Smooth muscle cell (in vitro differentiated cells): ENCODE data around the gene AGK. TPM values are rescaled to one million over a fixed set of nuclear protein-coding genes. Genes with fewer than 3 reads are reported as not detected.

Experiments
- DNase-seq: peaks from one replicate; lab custom pipeline; 2025; ENCODE audit not compliant: unreplicated experiment; lab: John Stamatoyannopoulos, UW
- H2AFZ ChIP-seq: fragments of 200-600 bp; sonication (generic); 2 replicates; pipeline ENCODE4 v1.6.0; 2016; ENCODE audit warnings: antibody characterized with exemption, low read depth, mild to moderate bottlenecking
- H3F3A ChIP-seq: fragments of 200-600 bp; sonication (generic); 2 replicates; pipeline ENCODE4 v1.6.0; 2017; ENCODE audit warnings: antibody characterized with exemption, low read depth
- H3K27ac ChIP-seq: fragments of 200-600 bp; sonication (generic); 2 replicates; pipeline ENCODE4 v1.5.1; 2016; ENCODE audit warnings: low read depth, mild to moderate bottlenecking
- H3K27me3 ChIP-seq: fragments of 200-600 bp; sonication (generic); 2 replicates; pipeline ENCODE4 v1.6.1; 2016; ENCODE audit warnings: low read depth, mild to moderate bottlenecking
- H3K36me3 ChIP-seq: fragments of 200-600 bp; sonication (generic); 2 replicates; pipeline ENCODE4 v1.5.1; 2016; ENCODE audit warnings: low read depth
- H3K4me1 ChIP-seq: fragments of 200-600 bp; sonication (generic); 2 replicates; pipeline ENCODE4 v1.5.1; 2016; ENCODE audit warnings: low read depth
- H3K4me2 ChIP-seq: fragments of 200-600 bp; sonication (generic); 2 replicates; pipeline ENCODE4 v1.6.0; 2016; ENCODE audit warnings: mild to moderate bottlenecking
- H3K4me3 ChIP-seq: fragments of 200-600 bp; sonication (generic); 2 replicates; pipeline ENCODE4 v1.5.1; 2016; ENCODE audit warnings: mild to moderate bottlenecking
- H3K79me2 ChIP-seq: fragments of 200-600 bp; sonication (generic); 2 replicates; pipeline ENCODE4 v1.6.0; 2016; ENCODE audit warnings: low read depth, mild to moderate bottlenecking
- H3K9ac ChIP-seq: fragments of 200-600 bp; sonication (generic); 2 replicates; pipeline ENCODE4 v1.6.0; 2016; ENCODE audit warnings: low read depth
- H3K9me3 ChIP-seq: fragments of 200-600 bp; sonication (generic); replicated peaks from 2 replicates; pipeline ENCODE4 v1.5.1; 2016; ENCODE audit warnings: low read depth
- H4K20me1 ChIP-seq: fragments of 200-600 bp; sonication (generic); 2 replicates; pipeline ENCODE4 v1.6.0; 2016; ENCODE audit warnings: low read depth
- WGBS: methylation state at CpG from one replicate; pipeline ENCODE4 v1.1.7; 2016; ENCODE audit warnings: low lambda C conversion rate; 5-methylcytosine and 5-hydroxymethylcytosine counted together
- polyA plus RNA-seq: library from polyadenylated mRNA; unstranded; fragments of >200 nt; fragmentation: Nextera tagmentation; extraction: Ambion mirVana; gene quantifications from 2 replicates; pipeline ENCODE4 v1.2.1, GENCODE V29; 2016
- total RNA-seq: library from RNA; depleted of rRNA; stranded (reverse); fragments of >200 nt; gene quantifications from 2 replicates; pipeline ENCODE4 v1.2.3, GENCODE V29; 2014
- TF ChIP-seq, protein P1 (sequence below): fragments of 200-600 bp; sonication (generic); IDR thresholded peaks from 2 replicates; pipeline ENCODE4 v1.5.1; 2017; ENCODE audit warnings: borderline replicate concordance, mild to moderate bottlenecking, antibody characterized with exemption; ENCODE audit not compliant: insufficient read depth, poor library complexity, severe bottlenecking

AGK gene
- total and polyA plus RNA-seq, 2 experiments from 2014 or later: 22.3 to 32.4 TPM

DNA sequence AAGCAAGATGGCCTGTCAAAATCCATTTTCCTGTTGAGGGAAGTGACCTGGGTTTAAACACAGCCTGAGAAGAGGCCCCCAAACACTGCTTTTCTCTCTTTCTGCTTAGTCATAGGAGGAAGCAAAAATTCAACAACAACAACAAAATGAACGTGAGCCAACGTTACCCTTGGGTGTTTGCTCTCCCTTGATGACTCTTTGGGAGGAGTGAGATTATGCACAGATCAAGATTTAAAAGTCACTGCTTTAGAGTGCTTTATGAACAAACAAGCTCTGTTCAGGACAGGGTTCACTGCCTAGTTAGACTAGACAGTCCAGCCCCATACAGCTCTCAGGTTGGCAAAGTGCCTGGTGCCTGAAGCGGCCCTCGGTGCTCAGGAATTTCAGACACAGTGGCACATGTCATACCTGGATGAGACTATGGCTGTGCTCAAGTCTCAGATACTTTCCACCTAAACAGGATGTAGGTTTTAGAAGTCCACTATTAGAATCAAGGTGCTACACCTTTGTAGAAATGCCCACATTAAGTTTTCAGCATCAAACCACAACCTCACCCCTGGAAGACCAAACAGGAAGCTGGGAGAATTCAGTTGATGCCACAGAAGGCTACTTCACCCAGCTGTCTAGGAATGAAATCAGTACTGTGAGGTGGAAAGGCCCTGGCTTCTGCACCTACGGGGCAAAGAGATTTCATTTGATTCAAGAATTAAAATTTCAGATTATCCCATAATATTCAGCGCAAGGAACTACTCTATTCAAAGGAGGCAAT is 112.1 kb downstream of the AGK start:
- Histone ChIP-seq H3K4me1 (no peaks in the 10 kb centered on the region), H3F3A (no peaks in the 10 kb centered on the region), H4K20me1 (no peaks in the 10 kb centered on the region), H3K4me2 (no peak overlapping the region), H2AFZ (no peak overlapping the region), H3K4me3 (no peak overlapping the region), H3K27me3 (no peaks in the 10 kb centered on the region), H3K79me2 (no peaks in the 10 kb centered on the region), H3K36me3 (no peaks in the 10 kb centered on the region), H3K9ac (no peak overlapping the region), H3K27ac (no peak overlapping the region), H3K9me3 (no peaks in the 10 kb centered on the region)
- no peak for DNase-seq
- 89% methylated on average over 6 of the region's 6 CpGs for WGBS
- TF ChIP-seq, protein P1, sequence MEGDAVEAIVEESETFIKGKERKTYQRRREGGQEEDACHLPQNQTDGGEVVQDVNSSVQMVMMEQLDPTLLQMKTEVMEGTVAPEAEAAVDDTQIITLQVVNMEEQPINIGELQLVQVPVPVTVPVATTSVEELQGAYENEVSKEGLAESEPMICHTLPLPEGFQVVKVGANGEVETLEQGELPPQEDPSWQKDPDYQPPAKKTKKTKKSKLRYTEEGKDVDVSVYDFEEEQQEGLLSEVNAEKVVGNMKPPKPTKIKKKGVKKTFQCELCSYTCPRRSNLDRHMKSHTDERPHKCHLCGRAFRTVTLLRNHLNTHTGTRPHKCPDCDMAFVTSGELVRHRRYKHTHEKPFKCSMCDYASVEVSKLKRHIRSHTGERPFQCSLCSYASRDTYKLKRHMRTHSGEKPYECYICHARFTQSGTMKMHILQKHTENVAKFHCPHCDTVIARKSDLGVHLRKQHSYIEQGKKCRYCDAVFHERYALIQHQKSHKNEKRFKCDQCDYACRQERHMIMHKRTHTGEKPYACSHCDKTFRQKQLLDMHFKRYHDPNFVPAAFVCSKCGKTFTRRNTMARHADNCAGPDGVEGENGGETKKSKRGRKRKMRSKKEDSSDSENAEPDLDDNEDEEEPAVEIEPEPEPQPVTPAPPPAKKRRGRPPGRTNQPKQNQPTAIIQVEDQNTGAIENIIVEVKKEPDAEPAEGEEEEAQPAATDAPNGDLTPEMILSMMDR: no peak

DNA sequence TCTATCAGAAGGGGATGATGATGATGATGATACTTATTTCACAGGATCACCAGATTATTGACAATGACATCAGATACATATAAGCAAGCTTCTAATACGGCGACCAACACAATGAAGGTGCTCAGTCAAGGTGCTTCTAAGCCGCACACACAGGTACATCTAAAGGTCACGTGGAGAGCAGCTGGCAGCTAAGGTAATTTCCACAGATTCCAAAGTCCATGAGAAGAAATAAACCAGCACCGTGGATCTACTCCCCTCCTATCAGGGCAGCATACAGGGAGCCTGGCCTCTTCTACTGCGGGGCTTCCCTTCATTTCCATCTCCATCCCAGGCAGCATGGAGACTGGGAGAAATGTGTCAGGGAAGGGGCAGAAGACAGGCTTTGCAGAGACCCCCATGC is 113.2 kb downstream of the AGK start:
- H3F3A ChIP-seq: no peaks in the 10 kb centered on the region
- WGBS: 94% methylated on average over 6 of the region's 6 CpGs
- no peaks in the 10 kb centered on the region for H3K79me2 ChIP-seq
- H3K27ac ChIP-seq: no peak overlapping the region
- H3K4me2 ChIP-seq: no peak overlapping the region
- no peak overlapping the region for H3K4me3 ChIP-seq
- H2AFZ ChIP-seq: no peak overlapping the region
- H3K9me3 ChIP-seq: no peaks in the 10 kb centered on the region
- no peak for DNase-seq
- no peaks in the 10 kb centered on the region for H3K36me3 ChIP-seq
- TF ChIP-seq, protein P1: no peak
- no peaks in the 10 kb centered on the region for H3K4me1 ChIP-seq
- H4K20me1 ChIP-seq: no peaks in the 10 kb centered on the region
- no peak overlapping the region for H3K9ac ChIP-seq
- no peaks in the 10 kb centered on the region for H3K27me3 ChIP-seq

DNA sequence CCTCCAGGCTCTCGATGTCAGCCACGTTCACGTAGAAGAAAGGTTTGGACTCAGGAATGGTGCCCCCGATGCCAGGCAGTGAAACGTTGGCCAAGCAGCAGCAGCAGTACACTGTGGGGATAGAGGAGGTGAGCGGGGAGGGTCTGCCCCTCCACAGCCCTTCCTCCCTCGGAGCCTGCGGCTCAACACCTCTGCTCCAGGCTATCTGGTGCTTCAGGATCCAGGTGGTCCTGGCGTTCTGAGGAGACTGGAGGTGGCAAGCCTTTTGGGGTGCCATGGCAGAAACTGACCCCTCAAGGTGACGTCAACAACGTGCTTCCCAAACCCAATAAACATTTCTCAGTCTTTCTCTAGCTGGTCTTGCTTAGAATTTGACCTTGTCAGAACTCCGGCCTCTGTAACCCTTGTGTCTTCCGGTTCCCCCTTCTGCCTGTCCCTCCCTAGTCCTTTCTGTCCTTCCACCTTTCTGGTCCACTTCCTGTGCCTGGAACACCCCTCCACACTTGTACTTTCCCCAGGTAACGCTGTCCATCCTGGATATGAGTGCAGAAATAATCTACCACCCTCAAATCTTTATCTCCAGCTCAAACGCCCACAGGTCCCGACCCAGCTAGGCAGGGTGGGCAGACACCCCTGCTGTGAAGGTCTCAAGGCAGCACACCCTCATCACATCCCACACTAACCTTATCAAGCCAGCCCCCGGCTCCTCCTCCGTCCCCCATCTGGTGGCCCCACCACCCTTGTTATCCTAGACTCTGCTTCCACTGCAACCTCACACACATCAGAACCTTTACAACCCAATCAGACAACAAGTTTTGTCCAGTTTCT is 114.2 kb downstream of the AGK start:
- WGBS: over 99% methylated on average over 17 of the region's 18 CpGs
- H3K4me1 ChIP-seq: no peaks in the 10 kb centered on the region
- H3K4me3 ChIP-seq: no peak overlapping the region
- H2AFZ ChIP-seq: no peak overlapping the region
- H3K9me3 ChIP-seq: no peaks in the 10 kb centered on the region
- H4K20me1 ChIP-seq: no peaks in the 10 kb centered on the region
- H3F3A ChIP-seq: no peaks in the 10 kb centered on the region
- H3K36me3 ChIP-seq: no peaks in the 10 kb centered on the region
- H3K27me3 ChIP-seq: no peaks in the 10 kb centered on the region
- no peak overlapping the region for H3K9ac ChIP-seq
- H3K27ac ChIP-seq: no peak overlapping the region
- DNase-seq: no peak
- no peaks in the 10 kb centered on the region for H3K79me2 ChIP-seq
- TF ChIP-seq, protein P1: no peak
- no peak overlapping the region for H3K4me2 ChIP-seq
